Esophagus muscularis mucosa (tissue), 4 donors: ENCODE data around the gene KIF19.

ENCODE experiments used
- CTCF ChIP-seq, 3 experiments: fragments of 200-600 bp in 2 of 3; fragments of 450-650 bp in 1 of 3; sonication (generic) in 2 of 3; IDR thresholded peaks; one replicate each; pipeline ENCODE4 v1.5.1; 2017 to 2019; ENCODE audit warnings: antibody characterized with exemption in 3 of 3, mild to moderate bottlenecking in 2 of 3, moderate library complexity in 1 of 3
- EP300 ChIP-seq: sonication (generic); formaldehyde crosslinking; IDR thresholded peaks from one replicate; pipeline ENCODE4 v1.6.1; 2017; ENCODE audit warnings: antibody characterized with exemption
- POLR2A ChIP-seq: fragments of 450-650 bp; IDR thresholded peaks from one replicate; pipeline ENCODE4 v1.6.1; 2017; ENCODE audit warnings: antibody characterized with exemption, moderate library complexity, mild to moderate bottlenecking, low read depth
- POLR2AphosphoS5 ChIP-seq, 2 donors: sonication (generic); formaldehyde crosslinking; IDR thresholded peaks; one replicate each; pipeline ENCODE4 v1.6.1; 2017; ENCODE audit warnings: antibody characterized with exemption in 2 of 2

- no peak for TF ChIP-seq CTCF (IDR thresholded peaks at IDR 0.05)
- no peak for TF ChIP-seq POLR2A
- TF ChIP-seq EP300: no peak
- TF ChIP-seq POLR2AphosphoS5 (IDR thresholded peaks at IDR 0.05): no peak
These were observed 55.2 kb downstream of the KIF19 start for GRCh38 chr17:74380959-74381808.
